NAMALWA (cell line): Measurements from ENCODE around the gene ASB2.

Source experiments
- DNase-seq: peaks from one replicate; pipeline ENCODE4 v3.0.0-alpha.2; 2015; ENCODE audit warnings: low spot score

The ASB2 gene

DNA sequence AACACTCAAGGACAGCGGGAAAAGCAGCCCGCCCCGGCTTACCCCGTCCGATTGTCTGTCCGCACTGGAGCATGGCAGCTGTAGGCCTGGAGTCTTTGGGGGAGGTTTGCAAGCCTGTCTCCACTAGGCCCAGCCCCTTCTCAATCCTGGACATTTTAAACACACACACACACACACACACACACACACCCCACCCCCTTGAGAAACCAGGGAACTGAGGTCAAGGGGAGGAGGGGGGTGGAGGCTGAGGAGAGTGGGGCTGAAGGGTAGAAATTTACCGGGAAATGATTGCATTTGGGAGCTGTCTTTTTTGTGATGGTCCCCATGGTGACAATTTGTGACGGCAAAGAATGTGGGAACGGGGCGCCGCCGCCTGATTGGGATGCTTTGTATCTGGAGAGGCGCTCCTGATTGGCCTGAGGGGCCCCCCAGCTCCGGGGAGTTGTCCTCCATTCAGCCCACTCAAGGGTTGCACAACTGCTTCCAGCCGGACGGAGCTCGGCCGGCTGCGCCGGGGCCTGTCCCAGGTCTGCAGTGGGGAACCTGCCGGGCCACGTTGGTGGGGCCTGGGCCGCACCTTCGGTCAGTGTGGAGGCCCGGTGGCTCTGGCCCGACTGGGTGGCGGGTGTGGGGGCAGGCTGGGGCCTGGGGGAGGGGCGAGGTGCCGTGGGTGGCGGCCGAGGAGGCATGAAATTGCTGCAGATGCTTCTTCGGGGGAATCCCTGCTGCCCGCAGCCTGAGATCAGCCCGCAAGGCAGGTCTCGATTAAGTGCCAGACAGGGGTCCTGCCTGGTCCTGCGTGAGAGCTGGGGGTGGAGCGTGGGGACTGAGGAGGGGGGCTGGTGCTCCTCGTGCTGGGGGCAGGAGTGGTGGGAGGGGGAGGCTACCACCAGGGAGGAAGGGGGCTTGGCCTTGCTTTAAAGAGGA lies 49.2 kb downstream of the ASB2 start, which contains the start of gene FAM181A:
Gene FAM181A (plus strand): TSS at position 472 of the 927 bp plus-strand sequence. CDS start 942 bp downstream, outside the sequence.
- no peak for DNase-seq

DNA sequence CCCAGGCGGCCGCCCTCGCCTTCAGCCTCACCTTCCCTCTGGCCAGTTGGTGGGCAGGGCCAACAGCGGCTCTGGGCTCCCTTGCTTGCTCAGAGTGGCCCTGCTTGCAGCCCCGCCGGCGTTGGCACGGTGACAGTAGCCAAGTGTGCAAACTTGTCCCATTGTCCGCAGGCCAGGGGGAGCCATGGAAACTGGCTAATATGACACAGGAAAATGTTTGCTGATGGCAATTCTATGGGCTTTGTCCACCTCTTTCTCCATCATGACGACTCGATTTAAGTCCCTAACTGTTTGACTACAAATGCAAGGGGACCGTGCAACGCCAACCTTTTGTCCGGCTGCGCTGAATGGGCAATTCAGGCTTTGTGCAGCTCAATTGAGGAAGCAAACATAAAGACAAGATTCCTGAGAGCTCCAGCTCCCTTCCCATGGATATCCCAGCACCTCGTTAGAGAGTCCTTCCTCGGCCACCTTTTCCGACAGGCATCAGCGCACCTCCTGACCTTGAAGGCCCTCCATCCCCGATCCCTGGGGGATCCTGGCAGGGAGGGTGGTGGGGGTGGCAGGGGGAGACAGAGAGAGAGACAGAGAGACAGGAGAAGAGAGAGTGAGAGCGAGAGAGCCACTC lies 50.0 kb downstream of the ASB2 start:
- DNase-seq, result no peak

DNA sequence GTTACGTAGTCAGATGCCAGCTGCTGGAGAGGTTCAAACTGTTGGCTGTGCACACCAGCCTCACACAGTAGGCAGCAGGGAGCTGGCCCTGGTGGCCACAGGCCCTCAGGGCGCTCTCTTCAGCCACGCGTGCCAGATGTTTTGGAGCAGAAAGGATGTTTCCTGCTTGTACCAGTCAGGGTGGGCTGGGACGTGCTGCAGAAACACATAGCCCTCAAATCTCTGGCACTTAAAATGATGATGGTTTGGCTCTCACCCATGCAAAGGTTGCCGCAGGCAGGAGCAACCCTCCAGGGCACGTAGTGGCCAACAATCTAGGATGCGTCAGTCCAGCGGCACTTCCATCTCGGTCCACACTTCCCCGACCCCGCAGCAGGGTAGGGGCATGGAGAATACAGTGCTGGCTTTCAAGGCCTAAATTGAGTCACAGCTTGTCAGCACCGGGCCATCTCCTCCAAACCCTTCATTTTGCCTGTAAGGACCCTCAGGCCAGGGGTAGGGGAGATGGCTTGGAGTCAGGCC lies 50.9 kb downstream of the ASB2 start:
- DNase-seq, result no peak

DNA sequence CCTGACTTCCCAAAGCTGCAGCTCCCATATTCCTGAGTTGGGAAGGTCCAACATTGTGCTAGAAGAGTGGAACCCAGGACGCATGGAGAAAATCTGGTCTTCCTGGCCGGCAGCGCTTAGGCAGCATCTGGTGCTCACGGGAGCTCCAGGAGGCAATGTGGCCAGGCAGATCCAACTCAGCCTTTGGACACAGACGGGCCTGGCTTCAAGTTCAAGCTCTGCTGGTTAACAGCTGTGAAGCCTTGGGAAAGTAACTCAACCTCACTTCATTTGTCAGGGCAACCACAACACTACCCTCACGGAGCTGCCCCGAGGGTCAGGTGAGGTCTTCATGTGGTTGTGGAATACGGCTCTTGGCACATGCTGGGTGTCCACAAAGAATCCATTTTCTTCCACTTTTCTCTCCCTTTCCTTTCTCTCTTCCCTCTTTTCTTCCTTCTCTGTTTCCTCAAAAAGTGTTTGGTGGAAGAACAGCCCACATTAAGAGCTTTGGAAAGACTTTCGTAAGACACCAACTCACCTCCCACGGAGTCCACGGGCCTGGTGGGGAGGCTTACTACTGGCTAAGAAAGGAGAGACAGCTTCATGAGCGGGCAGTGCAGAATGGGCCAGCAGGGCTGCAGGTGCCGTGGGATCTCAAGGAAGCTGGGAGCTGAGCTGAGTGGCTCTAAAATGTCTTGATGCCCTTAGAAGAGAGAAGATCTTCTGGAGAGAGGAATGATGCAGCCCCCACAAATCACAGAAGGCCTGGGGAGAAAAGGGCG lies 51.6 kb downstream of the ASB2 start:
- no peak for DNase-seq

DNA sequence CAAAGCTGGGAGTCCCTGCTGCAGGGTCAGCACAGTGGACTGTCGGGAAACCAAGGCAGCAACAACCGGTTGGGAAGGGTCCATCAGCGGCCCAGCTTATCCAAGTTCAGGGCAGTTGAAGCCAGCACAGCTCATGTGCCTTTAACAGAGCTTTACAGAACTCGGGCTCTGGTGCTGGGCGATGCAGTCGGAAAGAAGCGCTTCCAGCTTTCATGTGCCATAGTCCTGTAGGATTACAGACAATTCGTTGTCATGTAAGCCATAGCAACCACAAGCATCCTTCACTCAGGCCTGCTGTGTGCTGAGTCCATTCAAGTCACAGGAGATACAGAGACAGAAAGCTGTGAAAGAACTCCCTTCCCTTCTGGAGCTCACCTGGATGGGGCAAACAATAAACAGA lies 52.7 kb downstream of the ASB2 start:
- DNase-seq, result no peak

DNA sequence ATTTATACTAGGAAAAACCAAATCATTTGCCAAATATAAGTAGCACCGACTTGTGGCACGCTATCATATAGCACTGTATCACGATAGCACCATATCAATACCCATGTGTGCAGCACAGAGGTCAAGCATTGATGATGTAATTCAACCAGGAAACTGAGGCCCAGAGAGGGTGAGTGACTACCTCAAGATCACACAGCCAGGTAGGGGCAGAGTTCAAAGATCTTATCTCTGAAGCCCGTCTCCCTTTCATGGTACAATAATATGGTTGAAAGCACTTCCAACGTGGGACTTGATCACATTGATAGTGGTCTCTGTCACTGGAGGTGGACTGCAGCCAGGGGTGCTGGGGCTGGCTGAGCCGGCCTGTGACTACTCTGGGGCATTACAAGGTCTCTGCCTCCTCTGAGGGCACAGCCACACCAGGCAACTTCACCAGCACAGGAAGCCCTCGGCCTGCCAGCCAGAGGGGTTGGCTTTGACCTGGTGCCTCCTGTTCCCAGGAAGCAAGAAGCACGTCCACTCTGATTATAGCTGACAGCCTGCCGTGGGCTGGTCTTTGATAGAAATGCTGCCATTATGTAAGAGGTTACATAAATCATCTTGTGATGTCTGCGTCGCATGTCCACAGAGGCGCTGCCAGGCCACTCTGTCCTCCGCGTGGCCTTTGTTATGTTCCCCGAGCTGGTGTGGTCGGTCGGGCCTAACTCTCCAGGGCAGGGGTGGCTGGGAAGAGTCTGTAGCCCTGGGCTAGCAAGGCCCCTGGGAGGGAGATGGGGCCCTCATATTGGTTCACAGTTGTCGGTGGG lies 55.2 kb downstream of the ASB2 start:
- DNase-seq, result no peak

DNA sequence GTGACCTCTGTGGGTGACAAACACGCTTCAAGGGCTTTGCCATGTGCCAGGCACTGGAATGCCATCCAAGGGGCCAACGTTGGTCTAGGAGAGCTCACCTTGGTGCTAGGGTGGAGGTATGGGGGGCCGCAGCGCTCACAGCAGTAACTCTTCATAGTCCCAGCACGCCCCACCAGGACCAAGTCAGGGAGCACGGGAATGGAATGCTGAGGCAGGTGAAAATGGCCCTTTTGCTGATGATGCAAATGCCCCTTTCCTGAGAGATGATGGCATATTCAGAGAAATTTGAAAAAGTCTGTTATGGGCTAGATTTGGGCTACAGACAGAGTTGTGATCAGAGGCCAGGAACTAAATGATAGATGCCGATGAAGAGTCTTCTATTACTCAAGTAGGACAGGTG lies 59.2 kb downstream of the ASB2 start:
- no peak for DNase-seq

DNA sequence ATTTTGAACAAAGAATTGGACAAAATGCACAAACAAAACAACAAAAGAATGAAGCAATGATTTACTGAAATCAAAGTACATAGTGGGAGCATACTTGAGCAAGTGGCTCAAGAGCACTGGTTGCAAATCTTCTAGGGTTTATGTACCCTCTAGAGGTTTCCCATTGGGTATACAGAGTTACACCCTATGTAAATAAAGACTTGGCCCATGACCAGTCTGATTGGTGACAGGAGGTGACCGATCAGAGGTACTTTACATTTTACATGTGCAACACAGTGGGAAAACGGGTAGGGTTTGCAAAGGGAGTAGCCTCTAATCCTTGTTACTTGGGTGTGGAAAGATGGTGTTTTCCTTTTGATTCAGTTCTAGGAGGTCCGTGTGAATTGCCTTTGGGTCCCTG lies 59.9 kb downstream of the ASB2 start:
- DNase-seq, result no peak

DNA sequence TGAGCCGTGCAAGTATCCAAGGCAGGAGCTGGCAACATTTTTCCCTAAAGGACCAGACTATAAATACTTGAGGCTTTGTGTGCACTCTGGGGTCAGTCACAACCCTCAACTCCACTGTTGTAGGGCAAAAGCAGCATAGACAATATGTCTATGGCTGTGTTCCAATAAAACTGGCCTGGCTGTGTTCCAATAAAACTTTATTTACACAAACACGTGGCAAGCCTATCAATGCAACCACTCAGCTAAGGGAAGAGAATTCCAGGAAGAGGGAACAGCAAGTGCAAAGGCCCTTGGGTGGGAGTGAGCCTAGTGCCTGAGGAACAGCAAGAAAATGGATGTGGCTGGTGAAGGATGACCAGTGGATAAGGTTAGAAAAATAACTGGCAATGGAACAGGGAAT lies 60.6 kb downstream of the ASB2 start:
- no peak for DNase-seq

DNA sequence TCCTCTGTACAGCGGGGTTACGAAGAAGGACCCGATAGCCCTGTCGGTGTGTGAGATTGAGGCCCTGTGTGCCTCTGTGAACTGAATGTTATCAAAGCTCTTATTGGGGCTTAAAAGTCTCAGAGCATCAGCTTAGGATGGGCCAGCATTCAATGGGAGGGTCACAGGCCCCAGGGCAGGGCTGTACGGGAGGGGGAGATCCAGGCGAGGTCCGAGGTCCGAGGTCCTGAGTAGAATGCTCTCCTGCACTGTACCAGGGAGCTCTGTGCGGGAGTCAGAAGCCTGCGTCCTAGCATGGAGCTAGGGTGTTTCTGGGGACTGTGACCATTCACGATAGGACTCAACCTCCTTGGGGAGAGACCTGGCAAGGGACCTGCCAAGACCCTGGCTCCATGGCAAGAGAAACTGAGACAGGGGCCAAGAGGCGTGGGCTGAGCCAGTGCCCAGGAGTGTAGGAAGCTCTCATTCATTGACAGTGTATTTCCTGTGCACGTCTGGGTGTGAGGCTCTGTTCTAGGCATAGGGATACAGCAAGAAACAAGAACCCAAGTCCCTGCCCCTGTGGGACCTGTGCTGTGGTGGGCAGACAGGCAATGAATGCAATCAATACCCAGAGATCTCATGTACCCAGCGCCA lies 61.2 kb downstream of the ASB2 start:
- DNase-seq, result no peak

DNA sequence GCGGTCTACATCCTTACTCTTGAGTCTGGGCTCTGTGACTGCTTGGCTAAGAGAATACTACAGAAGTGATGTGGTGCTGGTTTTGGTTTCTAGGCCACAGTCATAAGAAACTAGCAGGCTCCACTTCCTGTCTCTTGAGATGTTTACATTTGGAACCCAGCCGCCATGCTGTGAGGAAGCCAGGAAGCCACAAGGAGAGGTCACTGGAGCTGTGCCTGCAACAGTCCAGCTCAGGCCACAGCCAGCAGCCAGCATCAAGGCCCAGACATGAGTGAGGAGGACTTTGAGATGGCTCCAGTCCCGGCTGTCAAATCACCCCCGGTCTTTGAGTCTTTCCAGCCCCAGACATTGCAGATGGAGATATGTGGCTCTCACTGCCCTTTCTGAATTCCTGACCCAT lies 62.1 kb downstream of the ASB2 start:
- DNase-seq, result no peak

DNA sequence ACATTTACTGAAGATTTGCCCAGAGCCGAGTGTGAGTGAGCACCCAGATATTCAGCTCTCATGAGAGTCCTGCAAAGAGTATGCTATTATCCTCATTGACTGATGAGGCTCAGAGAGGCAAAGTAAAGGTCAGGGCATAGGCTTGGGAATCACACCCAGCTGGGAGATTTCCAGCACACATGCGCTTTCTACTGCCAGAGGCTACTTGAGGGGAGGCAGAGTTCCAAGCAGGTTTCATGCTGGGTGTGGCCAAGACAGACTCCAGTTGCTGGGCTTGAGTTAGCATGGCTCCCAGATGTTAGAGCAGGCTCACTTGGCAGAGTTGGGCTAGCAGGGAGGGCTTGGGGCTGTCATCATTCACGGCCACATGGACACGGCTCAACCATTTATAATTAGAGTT lies 63.6 kb downstream of the ASB2 start:
- no peak for DNase-seq

DNA sequence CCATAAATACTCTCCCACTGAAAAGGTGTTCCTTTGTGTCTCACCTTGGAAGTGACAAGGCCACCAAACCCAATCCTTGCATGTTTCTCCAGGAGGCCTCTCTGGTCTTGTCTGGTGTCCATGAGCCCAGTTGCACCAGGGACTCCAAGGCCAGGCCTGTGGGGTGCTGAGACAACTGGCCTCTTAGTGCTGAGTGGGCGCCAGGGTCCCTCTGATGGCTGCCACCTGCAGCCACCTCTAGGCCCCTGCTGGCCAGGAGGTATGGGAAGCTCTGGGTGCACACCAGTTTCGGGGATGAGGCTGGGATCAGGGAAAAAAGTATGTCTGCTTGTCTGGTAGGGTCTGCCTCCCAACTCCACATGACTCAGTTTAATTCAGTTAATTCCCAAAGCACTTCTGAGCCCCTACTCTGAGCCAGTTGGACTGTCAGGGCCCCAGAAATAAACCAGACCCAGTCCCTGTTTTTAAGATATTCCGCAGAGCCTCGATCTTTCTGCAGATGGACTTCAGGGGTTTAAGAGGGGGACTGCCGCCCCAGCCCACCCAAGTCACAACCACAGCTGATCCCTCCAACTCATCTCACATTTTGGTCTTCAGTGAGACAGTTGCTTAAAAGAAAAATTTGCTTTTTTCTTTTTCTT lies 64.3 kb downstream of the ASB2 start:
- no peak for DNase-seq

DNA sequence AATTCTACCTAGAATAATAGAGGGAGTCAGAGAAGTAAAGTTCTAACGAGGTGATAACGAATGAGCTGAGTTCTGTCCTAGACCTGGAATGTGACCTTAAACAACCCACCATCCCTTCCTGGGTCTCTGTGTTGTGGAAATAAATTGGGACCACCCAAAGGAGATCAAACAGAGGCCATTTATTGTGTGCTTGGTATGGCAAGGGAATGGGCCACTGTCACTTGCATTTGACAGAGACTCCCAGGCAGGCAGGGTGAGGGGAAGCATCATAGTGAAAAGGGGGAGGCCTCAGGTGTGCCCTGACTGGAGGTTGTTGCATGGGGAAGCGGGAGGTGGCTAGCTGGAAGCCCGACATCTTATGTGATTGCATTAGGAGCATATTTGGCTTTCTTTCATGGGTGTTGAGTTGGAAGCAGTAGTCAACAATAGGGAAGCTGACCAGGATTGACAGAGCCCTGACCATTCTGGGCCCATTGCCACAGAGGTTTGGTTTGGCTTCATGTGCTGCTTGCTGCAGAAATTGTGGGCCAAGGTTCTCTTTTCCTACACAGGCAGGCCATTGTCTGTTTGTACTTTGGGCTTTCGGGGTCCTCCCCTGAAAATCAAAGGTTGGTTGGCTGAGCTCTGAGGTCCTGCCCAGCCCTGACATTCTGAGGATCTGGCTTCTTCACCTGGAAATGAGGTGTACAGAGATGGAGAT lies 66.8 kb downstream of the ASB2 start:
- DNase-seq, result no peak

DNA sequence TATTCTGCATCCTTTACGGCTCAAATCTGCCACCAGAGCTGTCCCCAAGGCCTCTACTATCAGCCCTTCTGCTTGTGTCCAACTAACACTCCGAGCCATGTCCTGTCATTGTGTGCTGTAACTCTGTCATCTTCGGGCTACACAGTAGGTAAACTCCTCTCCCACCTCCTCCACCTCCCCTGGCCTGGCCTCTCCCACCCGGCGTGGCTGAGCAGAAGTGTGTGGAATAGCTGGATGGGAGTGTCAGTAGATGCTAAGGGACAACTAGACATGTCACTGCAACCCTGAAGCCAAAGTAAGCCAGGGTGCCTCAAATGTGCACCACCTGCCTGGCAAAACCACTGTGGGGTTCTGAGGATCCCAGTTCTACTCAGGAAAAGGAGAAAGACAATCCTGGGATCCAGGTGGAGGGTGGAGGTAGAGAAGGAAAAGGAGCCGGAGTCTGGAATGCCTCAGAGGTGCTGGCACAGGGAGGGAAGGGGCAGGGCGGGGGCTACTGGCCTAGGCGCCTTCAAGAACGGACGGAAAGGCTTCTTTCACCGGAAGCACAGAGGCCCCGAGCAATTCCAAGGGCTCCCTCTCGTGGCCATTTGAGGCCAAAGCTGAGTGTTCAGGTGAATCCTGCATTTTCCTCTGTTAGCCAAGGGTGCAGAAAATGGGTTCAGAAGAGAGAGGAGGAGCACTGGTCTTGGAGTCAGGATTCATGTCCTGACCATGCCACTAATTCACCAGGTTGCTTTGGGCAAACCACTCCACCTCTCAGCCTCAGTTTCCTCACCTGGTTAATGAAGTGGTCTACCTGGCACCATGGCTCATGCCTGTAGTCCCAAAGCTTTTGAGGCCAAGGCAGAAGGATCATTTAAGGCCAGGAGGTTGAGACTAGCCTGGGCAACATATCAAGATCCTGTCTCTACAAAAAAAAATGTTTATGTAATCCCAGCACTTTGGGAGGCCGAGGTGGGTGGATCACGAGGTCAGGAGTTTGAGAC lies 69.7 kb downstream of the ASB2 start:
- DNase-seq, result peak; percentile 81

DNA sequence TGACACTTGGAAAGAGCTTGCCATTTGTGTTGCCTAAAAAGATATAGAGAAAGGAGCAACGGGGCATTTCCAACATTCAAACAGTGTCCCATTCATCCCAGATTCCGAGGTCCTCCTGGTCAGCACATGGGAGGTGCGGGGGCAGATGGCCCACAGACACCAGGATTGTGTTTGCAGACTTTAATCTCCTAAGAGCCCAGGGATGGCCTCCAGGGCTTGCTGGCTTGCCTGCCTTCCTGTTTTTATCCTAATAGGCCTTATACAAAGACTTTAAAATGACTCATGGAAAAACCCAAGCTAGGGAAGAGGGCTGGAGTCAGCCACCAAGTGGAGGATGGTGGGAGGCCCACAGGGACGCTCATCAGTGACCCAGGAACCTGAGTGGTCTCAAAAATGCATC lies 70.7 kb downstream of the ASB2 start:
- DNase-seq, result no peak

DNA sequence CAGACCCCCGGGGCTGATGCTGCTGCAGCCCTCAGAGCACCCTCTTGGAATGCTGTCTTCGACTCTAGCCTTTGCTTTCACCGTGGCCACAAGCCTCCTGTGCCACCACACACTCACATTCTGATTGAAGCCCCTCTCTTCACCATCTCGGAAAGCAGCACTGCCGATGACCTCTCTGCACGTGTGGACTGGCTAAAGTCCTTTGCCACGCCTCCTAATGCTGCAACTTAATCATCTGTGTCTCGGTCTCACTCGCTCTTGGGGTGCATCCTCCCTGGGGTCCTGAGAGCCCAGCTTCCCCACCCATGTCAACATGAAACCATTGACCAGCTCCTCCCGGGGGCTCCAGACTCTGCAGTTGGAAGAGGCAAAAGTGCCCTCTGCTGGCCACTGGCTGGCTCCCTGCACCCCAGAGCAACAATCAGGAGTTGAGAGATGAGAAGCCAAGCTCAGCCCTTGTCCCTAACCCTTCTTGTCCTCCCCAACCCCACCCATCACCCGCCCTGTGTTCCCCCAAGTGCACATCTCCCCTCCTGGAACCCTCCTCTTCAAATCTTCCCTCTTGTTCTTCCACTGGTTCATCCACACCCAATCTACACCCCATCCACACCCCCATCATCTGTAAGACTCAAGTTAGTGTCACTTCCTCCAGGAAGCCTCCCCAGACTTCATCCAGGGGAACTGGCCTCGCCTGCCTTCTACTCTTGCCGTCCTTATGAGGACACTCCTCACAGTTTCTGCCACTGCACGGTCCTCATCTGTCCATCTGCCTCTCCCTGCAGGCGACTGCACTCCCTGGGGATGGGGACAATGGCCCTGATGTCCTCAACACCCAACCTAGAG lies 72.8 kb downstream of the ASB2 start:
- DNase-seq, result peak; percentile 20
